HUES6 (cell line): ENCODE data around the gene SCD5.

Experiments
- H3K27ac ChIP-seq: 2 replicates; pipeline ENCODE4 v1.7.0; 2013; ENCODE audit warnings: low read depth, mild to moderate bottlenecking, low read length, inconsistent platforms
- H3K27me3 ChIP-seq: 2 replicates; pipeline ENCODE4 v1.6.1; 2013; ENCODE audit warnings: low read length; ENCODE audit not compliant: control insufficient read depth, insufficient read depth
- H3K36me3 ChIP-seq: 2 replicates; pipeline ENCODE4 v1.6.1; 2013; ENCODE audit warnings: low read length; ENCODE audit not compliant: control insufficient read depth, insufficient read depth
- H3K4me1 ChIP-seq: 2 replicates; pipeline ENCODE4 v1.6.1; 2013; ENCODE audit warnings: low read length; ENCODE audit not compliant: control insufficient read depth, insufficient read depth
- H3K4me3 ChIP-seq: 2 replicates; pipeline ENCODE4 v1.5.1; 2013; ENCODE audit warnings: low read depth, low read length
- H3K9ac ChIP-seq: one replicate; pipeline ENCODE4 v1.6.1; 2013; ENCODE audit warnings: mild to moderate bottlenecking, low read length
- H3K9me3 ChIP-seq: 2 replicates; pipeline ENCODE4 v1.6.1; 2013; ENCODE audit warnings: low read depth, low read length; ENCODE audit not compliant: control insufficient read depth, insufficient read depth

Gene SCD5

DNA sequence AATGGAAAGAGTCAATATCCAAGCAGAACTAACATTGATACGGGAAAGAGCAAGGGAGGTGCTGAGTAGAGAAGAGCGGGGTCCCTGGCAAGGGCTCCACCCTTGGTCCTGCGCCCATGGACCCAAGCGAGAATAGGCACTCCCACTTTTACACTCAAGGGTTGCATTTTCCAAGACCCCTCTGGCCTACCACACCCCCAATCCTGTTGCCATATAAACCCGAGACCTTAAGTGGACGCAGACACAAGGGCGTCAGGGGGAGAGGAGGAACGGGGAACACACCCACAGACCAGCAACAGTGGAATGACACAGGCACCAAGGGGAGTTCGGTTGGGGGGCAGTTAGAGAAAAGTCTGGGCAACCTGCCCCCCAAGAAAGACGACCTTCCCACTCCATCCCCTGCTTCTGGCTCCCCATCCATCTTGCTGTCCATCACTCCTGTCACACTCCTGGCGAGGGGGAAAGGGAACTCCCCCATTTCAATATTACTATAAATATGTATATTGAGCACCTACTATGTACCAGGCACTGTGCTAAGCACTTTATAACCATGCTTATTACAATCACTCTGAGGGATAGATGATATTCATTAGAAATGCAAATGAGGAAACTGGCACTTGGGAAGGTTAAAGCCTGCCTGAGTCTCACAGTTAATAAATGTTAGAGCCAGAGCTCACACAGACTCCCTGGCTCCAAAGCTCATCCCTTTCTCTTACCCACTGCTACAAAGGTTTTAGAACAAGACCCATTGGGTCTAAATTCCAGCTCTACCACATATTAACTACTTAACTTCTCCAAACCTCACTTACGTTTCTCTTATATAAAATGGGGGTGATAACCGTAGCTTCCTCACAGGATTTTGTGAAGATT lies 51.7 kb downstream of the SCD5 start:
- Histone ChIP-seq H3K27ac (no peak overlapping the region; the same call in 1 of the 2 replicates), H3K27me3 (no peaks in the 10 kb centered on the region), H3K36me3 (no peaks in the 10 kb centered on the region), H3K9me3 (no peaks in the 10 kb centered on the region), H3K4me1 (peaks cover 25% of the 10 kb centered on the region), H3K9ac (peak overlapping the region; percentile 63), H3K4me3 (no peak overlapping the region)

DNA sequence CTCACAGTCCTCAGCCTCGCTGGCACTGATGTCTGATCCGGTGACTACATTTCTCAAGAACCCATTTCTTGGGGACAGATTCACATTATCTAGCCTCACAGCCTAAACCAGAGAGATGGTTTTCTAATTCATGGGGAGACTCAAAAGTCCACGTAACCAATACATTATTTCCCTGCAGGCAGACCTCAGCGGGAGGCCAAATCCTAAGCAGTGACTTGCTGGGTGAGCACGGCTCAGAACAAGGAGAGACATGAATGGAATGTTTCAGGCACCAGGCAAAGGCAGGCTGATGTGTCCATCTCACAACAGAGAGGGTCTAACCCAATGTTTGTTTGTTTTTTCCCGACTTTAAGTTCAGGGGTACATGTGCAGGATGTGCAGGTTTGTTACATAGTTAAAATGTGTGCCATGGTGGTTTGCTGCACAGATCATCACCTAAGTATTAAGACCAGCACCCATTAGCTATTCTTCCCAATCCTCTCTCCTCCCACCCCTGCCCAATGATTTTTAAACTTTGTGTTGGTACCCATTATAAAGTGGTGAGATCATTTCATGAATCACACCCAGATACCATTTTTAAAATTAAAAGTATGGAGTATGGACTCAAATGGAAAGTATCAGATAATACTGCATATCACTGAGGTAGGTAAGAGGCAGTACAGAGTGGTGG lies 53.3 kb downstream of the SCD5 start:
- Histone ChIP-seq H3K4me3 (no peak overlapping the region), H3K27ac (no peak overlapping the region), H3K9ac (no peak overlapping the region), H3K27me3 (no peaks in the 10 kb centered on the region), H3K9me3 (no peaks in the 10 kb centered on the region), H3K4me1 (peaks cover 25% of the 10 kb centered on the region), H3K36me3 (no peaks in the 10 kb centered on the region)

DNA sequence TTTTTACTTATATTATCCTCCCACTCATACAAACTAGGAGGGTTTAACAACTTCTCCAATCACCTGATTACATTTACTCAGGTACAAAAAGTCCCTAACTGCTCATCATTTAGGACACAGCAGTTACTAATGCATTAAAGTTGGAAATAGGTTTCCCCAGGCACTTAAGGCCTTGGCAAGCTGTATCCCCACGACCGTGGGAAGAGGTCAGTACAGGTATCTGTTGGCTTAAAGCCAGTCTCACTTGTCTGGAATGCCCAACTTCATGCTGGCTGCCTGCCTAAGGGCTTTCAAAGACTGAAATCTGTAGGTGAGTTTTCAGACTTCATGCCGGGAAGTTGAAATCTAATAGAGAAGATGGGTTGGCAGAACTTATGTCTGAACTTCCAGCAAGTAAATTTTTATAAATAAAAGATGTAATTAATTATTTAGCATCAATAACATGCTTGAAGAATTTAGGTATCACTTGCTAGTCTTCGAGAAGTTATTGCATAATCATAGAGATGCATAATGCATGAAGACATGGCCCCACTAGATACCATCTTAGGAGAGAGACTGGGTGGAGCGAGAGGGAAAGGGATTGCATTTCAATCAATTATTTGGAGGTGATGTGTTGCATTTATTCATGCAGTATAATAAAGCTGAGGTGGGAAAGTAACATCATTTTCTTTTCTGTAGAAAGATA lies 54.2 kb downstream of the SCD5 start:
- no peaks in the 10 kb centered on the region for H3K36me3 ChIP-seq
- no peak overlapping the region for H3K27ac ChIP-seq
- peaks cover 25% of the 10 kb centered on the region for H3K4me1 ChIP-seq
- no peak overlapping the region for H3K4me3 ChIP-seq
- no peak overlapping the region for H3K9ac ChIP-seq
- no peaks in the 10 kb centered on the region for H3K27me3 ChIP-seq
- no peaks in the 10 kb centered on the region for H3K9me3 ChIP-seq

DNA sequence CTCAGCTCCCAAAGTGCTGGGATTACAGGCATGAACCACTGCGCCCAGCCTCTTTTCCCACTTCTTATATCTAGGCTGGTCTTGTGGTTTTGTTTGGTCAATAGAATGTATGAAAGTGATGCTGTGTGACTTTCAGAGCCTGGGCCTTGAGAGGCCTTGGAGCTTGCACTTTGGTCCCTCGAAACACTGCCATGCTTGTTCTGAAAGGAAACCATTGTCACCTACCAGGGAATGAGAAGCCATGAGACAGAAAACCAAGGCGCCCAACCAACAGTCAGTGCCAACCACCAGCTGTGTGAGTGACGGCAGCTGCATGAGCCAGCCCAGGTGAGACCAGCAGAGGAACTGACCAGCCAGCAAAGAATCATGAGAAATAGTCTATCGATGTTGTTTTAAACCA lies 57.4 kb downstream of the SCD5 start:
- peaks cover 8% of the 10 kb centered on the region; the same call in 1 of the 2 replicates for H3K4me1 ChIP-seq
- H3K4me3 ChIP-seq: no peak overlapping the region
- H3K9me3 ChIP-seq: no peaks in the 10 kb centered on the region
- H3K27ac ChIP-seq: no peak overlapping the region
- H3K9ac ChIP-seq: no peak overlapping the region
- no peaks in the 10 kb centered on the region for H3K27me3 ChIP-seq
- H3K36me3 ChIP-seq: no peaks in the 10 kb centered on the region

DNA sequence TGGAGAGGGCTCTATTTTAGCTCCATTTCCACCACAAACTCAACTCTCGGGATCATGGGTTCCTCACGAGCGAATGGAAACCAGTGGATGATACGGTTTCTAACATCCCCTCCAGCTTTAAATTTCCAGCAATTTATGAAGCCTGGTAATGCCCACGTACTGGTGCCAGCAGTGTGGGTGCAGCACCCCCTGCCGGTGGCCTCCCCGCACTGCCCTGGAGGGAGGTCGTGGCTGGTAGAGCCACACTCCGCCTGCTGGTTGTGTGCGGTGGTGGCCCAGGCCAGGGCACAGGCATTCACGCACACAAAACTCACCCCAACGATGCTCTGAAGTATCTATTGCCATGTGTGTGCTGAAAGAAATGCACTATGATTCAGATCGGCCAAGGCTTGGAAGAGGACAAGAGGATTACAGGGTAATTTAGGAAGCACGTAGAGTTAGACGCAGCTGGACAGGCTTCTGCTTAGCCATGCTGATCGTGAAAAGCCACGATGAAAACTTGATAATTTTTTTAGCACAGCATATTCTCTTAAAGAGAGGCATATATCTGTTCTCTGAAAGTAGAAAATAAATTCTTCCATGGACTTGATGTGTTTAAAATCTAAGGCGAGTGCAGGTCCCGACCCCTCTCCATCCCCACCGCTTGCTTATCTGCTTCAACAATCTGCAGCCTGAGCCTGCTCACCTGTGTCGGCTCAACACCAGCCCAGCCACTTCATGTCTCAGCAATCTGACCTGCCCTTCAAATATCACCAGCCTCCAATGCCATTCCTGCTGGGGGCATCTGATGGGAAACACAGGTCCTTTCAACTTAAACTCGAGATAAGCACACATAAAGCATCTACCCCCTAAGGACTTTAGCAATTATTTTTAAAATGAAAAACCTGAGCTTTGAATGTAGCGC lies 59.1 kb downstream of the SCD5 start:
- Histone ChIP-seq H3K9ac (no peak overlapping the region), H3K36me3 (no peaks in the 10 kb centered on the region), H3K4me1 (no peaks in the 10 kb centered on the region), H3K9me3 (no peaks in the 10 kb centered on the region), H3K4me3 (no peak overlapping the region), H3K27ac (no peak overlapping the region), H3K27me3 (no peaks in the 10 kb centered on the region)

DNA sequence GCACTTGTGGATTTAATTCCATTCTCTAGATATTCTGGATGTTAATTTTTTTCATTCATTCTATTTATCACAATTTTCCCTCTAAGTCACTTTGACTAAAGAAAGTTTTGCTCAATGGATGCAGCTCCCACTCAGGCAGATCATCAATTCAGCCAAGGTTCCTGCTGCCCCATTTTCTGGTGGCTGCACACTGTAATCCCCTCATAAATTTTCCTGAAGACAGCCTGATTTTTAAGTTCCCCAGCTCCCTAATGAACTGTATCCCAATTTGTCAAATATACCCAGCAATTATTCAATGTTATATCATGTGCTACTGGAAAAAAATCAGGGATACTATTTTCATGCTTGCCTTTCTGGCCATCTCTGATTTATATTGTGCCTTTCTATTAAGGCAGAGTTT lies 61.2 kb downstream of the SCD5 start:
- Histone ChIP-seq H3K9me3 (no peaks in the 10 kb centered on the region), H3K4me1 (no peaks in the 10 kb centered on the region), H3K9ac (no peak overlapping the region), H3K27ac (no peak overlapping the region), H3K36me3 (no peaks in the 10 kb centered on the region), H3K4me3 (no peak overlapping the region), H3K27me3 (peaks cover 6% of the 10 kb centered on the region; the same call in 1 of the 2 replicates)

DNA sequence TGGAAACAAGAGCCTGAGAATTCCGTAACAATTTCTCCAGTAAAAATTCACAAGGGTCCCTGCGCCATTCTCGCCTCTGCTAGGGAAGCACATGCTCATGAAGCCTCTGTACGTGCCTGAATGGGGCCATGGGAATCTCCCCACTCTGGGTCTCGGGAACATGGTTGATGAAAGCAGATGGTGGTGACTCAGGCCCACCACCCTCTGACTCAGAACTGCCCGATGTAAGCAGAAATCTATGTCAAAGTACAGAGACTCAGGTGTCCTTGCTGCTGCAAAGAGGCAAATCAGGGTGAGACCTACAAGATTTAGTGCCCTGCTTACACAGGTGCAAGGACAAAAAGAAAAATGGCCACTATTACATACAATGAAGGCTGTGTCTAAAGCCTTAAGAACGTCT lies 65.0 kb downstream of the SCD5 start:
- H3K36me3 ChIP-seq: no peaks in the 10 kb centered on the region
- peaks cover 6% of the 10 kb centered on the region; the same call in 1 of the 2 replicates for H3K27me3 ChIP-seq
- H3K9ac ChIP-seq: no peak overlapping the region
- no peak overlapping the region for H3K27ac ChIP-seq
- peaks cover 7% of the 10 kb centered on the region; the same call in 1 of the 2 replicates for H3K9me3 ChIP-seq
- no peak overlapping the region for H3K4me3 ChIP-seq
- no peaks in the 10 kb centered on the region for H3K4me1 ChIP-seq

DNA sequence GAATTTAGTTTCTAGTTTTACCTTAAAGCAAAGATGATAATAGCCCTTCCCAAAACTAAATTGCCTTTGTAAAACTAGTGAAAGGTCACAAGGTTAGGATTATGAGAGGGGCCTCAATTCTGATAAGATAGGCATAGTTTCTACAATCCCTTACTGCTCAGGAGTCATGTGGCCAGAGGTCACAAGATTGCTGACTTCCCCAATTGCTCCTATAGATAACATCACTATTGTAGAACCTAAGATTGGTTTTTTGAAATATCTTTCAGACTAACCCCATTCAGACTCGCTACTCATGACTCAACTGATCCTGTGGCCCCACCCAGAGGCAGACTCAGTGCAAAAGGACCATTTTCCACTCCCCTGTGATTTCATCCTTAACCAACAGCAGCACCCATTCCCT lies 70.3 kb downstream of the SCD5 start:
- H3K9me3 ChIP-seq: peaks cover 7% of the 10 kb centered on the region; the same call in 1 of the 2 replicates
- H3K4me1 ChIP-seq: no peaks in the 10 kb centered on the region
- H3K4me3 ChIP-seq: no peak overlapping the region
- no peak overlapping the region for H3K9ac ChIP-seq
- H3K27me3 ChIP-seq: no peaks in the 10 kb centered on the region; the same call in 1 of the 2 replicates
- no peaks in the 10 kb centered on the region for H3K36me3 ChIP-seq
- no peak overlapping the region for H3K27ac ChIP-seq

DNA sequence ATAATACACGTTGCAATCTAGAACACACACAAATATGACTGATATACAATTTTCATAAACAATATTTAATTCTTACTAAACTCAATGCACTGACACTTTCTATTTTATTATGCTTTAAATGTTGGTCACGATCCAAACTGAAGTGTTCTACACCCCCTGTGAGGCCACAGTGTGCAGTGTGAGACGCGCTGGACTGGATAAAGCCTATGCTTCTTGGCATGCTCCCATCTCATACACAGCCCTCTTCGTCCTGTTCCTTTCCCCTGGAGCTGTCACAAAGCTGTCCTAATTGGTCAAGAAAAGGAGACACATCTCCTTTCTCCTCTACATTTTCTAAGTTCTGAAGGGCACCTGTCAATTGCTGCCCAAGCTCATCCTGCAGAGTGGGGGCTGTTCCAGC lies 72.0 kb downstream of the SCD5 start:
- no peaks in the 10 kb centered on the region for H3K36me3 ChIP-seq
- H3K4me3 ChIP-seq: no peak overlapping the region
- H3K27me3 ChIP-seq: no peaks in the 10 kb centered on the region
- H3K27ac ChIP-seq: no peak overlapping the region
- no peaks in the 10 kb centered on the region for H3K4me1 ChIP-seq
- H3K9me3 ChIP-seq: peaks cover 7% of the 10 kb centered on the region; the same call in 1 of the 2 replicates
- no peak overlapping the region for H3K9ac ChIP-seq

DNA sequence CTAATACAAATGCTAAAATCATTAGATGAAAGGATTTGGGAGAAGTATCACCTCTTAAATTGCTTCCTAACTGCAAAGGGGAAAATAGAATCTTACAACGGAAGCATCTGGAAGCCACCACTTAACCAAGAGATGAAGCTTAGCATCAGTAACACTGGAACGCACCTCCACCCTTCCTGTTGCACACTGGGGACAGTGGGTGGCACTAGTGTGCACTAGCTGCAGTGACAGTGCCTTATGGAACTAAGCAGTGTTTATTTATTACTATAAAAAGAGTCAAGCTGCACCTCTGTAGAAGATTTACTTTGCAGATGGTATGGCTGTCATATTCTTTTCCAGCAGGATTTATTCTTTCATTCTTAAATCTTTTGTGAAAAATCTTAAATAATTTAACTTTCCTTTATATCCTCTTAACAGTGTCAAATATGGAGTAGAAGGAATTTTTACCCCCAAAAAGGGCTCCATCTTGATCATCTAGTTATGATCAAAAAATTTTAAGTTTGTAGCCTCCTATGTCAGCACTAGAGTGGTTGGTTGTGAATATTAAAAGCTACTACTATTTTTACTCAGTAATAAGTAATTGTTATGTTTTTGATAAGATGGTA lies 76.7 kb downstream of the SCD5 start:
- no peak overlapping the region for H3K27ac ChIP-seq

More for the DNA sequence above, 76.7 kb downstream of the SCD5 start:
- no peaks in the 10 kb centered on the region for H3K36me3 ChIP-seq
- H3K9me3 ChIP-seq: no peaks in the 10 kb centered on the region
- no peaks in the 10 kb centered on the region for H3K4me1 ChIP-seq
- H3K4me3 ChIP-seq: no peak overlapping the region
- no peak overlapping the region for H3K9ac ChIP-seq
- no peaks in the 10 kb centered on the region for H3K27me3 ChIP-seq
